Activated CD4-positive, alpha-beta T cell treated with anti-CD3 and anti-CD28 coated beads, Interleukin-2, amount 10 ng/mL, durations not matched to agents 24 days and 14 days (primary cell): ENCODE data around the gene MACROD2. TPM values are rescaled to one million over a fixed set of nuclear protein-coding genes. Genes with fewer than 3 reads are reported as not detected.
"Not testable (repeated sequence)": the region's sequence is repeated elsewhere in the genome, so short reads cannot be mapped to it uniquely, and the experiment has no call there.

Experiments
- DNase-seq: peaks from one replicate; pipeline ENCODE4 v3.0.0; 2022
- H3K27ac Mint-ChIP-seq: one replicate; pipeline ENCODE4 v1.8.0; 2022; ENCODE audit warnings: mild to moderate bottlenecking, mixed read lengths
- H3K27me3 Mint-ChIP-seq: one replicate; pipeline ENCODE4 v1.8.0; 2022; ENCODE audit warnings: mixed read lengths
- H3K36me3 Mint-ChIP-seq: one replicate; pipeline ENCODE4 v1.8.0; 2022; ENCODE audit warnings: low read depth, mild to moderate bottlenecking, mixed read lengths
- H3K4me1 Mint-ChIP-seq: one replicate; pipeline ENCODE4 v1.8.0; 2021; ENCODE audit warnings: mixed read lengths
- H3K4me3 Mint-ChIP-seq: one replicate; pipeline ENCODE4 v1.8.0; 2022; ENCODE audit warnings: mild to moderate bottlenecking, moderate library complexity, mixed read lengths
- H3K9me3 Mint-ChIP-seq: one replicate; pipeline ENCODE4 v1.8.0; 2021; ENCODE audit warnings: mixed read lengths
- intact Hi-C: fragments of 100-400 bp; cut with micrococcal nuclease; formaldehyde crosslinking; loops from one replicate; pipeline ENCODE4 v1.15.1; 2023
- total RNA-seq: library from RNA; stranded (reverse); gene quantifications from 2 replicates; pipeline ENCODE4 v1.2.3, GENCODE V29; 2022

MACROD2 gene
- total RNA-seq, 1 donor from 2014 or later, result not detected

DNA sequence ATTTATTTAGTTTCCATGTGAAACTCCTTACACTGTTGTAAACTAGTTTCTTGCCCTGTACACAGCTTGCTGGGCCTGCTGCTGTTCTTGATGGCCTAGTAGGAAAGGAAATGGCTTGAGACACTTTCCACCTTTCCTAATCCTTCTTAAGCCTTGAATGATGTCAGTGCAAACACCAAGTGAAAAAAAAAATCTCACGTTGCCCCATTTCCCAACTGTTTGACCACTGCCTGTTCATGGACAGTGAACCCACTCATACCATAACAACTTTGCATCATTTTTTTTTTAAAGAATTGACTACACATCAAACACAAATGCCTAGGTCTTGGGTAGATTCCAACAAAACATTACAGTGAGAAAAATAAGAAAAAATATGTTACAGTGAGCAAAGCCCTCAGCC lies 995.7 kb downstream of the MACROD2 start:
- DNase-seq, result no peak
- Mint-ChIP-seq H3K4me1 (no peaks in the 10 kb centered on the region), H3K27me3 (no peaks in the 10 kb centered on the region), H3K4me3 (no peak overlapping the region), H3K9me3 (peaks cover 13% of the 10 kb centered on the region), H3K27ac (no peak overlapping the region), H3K36me3 (no peaks in the 10 kb centered on the region)
- intact Hi-C loops, result no loop called here

DNA sequence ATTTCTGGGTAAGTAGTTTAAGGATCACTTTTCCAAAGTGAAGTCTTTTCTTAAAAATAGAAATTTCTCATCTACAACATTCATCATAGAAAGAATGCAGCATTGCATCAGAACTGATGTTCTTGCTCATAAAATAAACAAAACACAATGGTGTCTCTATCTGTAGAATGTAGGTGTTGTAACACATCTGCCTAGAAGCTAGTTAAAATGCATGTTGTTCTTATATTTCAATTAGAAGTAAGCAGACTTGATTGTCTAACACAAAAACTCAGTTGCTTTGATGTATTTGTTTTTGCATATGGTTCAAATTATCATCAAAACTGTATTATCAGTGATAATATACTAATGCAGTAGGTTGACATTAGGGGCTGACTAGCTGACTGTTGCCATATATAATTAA lies 996.8 kb downstream of the MACROD2 start:
- H3K27me3 Mint-ChIP-seq, result no peaks in the 10 kb centered on the region
- no peak overlapping the region for H3K4me3 Mint-ChIP-seq
- no peak for DNase-seq
- H3K27ac Mint-ChIP-seq, result no peak overlapping the region
- no peaks in the 10 kb centered on the region for H3K36me3 Mint-ChIP-seq
- intact Hi-C loops, result no loop called here
- peaks cover 10% of the 10 kb centered on the region for H3K9me3 Mint-ChIP-seq
- H3K4me1 Mint-ChIP-seq, result no peaks in the 10 kb centered on the region

DNA sequence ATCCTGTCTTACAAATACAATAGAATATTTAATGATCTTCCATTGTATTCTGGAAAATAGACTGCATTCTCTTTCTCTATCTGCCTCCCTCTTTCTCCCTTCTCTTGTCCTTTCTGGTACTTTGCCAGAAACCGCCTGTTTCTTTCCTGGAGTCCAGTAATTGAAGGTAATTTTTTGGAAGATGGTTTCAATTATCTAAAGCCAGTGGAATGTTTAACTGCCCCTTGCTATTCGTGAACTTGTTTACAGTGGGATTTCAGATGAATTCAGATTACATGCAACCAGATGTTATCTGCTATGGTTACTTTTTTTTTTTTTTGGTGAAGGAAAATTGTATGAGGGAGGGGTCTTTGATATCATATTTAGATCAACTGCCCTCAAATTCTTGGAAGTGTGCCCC lies 997.6 kb downstream of the MACROD2 start:
- Mint-ChIP-seq H3K9me3 (peaks cover 10% of the 10 kb centered on the region), H3K27ac (no peak overlapping the region), H3K27me3 (no peaks in the 10 kb centered on the region), H3K4me3 (no peak overlapping the region), H3K36me3 (no peaks in the 10 kb centered on the region), H3K4me1 (no peaks in the 10 kb centered on the region)
- intact Hi-C loops, result no loop called here
- no peak for DNase-seq

DNA sequence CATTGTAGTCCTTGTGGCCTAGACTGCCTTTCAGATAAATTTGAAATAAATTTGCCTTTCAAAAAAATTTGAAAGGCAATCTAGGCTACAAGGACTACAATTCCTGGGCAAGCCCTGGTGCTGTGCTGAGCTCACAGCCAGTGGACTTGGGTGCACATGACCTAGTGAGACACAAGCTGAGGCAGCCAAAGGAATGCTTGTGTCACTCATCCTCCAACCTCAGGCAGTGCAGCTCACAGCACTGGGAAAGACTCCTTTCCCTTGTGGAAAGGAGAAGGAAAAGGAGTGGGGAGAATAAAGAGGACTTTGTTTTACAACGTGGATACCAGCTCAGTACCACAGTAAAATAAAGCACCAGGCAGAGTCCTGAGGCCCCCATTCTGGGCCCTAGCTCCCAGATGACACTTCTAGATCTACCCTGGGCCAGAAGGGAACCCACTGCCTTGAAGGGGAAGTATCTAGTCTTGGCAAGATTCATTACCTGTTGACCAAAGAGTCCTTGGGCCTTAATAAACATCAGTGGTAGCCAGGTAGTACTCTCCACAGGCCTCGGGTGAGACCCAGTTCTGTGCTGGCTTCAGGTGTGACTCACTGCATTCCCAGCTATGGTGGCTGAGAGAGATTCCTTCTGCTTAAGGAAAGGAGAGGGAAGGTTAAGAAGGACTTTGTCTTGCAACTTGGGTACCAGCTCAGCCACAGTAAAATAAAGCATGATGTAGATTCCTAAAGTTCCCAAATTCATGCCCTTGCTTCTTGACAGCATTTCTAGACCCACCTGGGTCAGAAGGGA lies 1001.8 kb downstream of the MACROD2 start:
- no peaks in the 10 kb centered on the region for H3K27me3 Mint-ChIP-seq
- H3K4me1 Mint-ChIP-seq, result no peaks in the 10 kb centered on the region
- no peak for DNase-seq
- H3K36me3 Mint-ChIP-seq, result no peaks in the 10 kb centered on the region
- intact Hi-C loops, result no loop called here
- H3K27ac Mint-ChIP-seq, result no peak overlapping the region
- no peak overlapping the region for H3K4me3 Mint-ChIP-seq
- no peaks in the 10 kb centered on the region for H3K9me3 Mint-ChIP-seq

DNA sequence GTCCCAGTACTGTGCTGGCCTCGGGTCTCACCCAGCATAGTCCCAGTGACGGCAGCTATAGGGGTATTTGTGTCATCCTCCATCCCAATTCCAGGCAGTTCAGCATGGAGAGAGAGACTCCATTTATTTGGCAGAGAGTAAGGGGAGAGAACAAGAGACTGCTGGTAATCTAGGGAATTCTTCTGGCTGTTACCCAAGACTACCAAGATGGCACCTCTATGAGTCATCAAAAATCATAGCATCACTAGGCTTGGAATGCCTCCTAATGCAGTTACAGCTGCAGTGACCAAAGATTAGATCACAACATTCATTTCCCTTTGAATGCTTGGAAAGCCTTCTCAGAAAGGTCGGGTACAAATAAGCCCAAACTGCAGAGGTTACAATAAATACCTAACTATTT lies 1002.5 kb downstream of the MACROD2 start:
- intact Hi-C loops, result no loop called here
- Mint-ChIP-seq H3K4me3 (no peak overlapping the region), H3K9me3 (no peaks in the 10 kb centered on the region), H3K4me1 (no peaks in the 10 kb centered on the region), H3K36me3 (no peaks in the 10 kb centered on the region), H3K27ac (no peak overlapping the region), H3K27me3 (no peaks in the 10 kb centered on the region)
- DNase-seq, result no peak

DNA sequence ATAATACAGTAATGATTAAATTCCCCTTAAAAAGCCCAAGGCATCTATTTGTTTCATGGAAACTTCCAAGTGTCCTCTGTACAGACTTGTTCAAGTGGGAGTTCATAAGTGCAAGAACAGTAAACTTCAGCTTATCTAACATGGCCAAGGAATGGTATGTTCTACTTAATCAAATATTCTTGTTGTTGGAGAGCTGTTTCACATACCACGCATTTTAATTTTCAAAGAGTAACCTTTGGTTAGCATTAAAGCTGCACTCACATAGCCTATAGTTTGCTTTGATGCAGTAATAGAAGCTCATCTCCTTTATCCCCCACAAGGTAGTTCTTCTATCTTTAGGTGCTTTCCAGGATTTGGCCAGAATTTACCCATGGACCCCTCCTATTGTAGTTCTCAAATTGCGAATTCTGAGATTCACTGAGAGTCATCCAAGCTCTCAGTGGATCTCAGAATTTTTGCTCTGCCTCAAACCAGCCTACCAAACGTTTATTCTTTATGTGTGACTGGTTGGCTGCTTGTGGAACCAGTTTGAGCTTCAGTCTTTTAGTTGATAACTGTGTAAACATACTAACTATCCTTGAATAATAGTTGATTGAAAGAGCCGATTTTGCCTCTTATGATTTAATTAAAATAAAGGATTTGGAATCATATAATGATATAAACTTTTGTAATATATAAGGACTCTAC lies 1010.1 kb downstream of the MACROD2 start:
- no peaks in the 10 kb centered on the region for H3K27me3 Mint-ChIP-seq
- no peaks in the 10 kb centered on the region for H3K36me3 Mint-ChIP-seq
- no peak overlapping the region for H3K27ac Mint-ChIP-seq
- intact Hi-C loops, result no loop called here
- DNase-seq, result no peak
- no peak overlapping the region for H3K4me3 Mint-ChIP-seq
- H3K9me3 Mint-ChIP-seq, result no peaks in the 10 kb centered on the region
- no peaks in the 10 kb centered on the region for H3K4me1 Mint-ChIP-seq

DNA sequence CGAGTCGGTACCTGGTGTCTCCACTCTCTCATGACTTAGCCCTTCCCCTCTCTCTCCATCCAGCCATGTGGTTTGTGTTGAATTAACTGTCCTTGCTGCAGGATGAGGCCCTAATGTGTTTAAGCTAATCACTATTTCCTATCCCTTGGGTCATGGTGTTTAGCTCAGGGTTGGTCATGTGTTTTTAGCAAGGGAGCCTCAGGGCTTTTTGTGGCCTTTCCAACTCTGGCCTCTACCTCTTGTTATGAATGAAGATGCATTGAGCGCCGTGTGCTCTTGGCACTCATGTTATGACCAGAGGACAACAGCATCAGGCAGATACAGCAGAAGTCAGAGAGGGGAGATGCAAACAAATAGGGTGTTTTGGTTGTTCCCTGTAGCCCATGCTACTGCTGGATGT lies 1016.3 kb downstream of the MACROD2 start:
- H3K4me1 Mint-ChIP-seq, result no peaks in the 10 kb centered on the region
- H3K27me3 Mint-ChIP-seq, result no peaks in the 10 kb centered on the region
- no peak overlapping the region for H3K4me3 Mint-ChIP-seq
- no peak overlapping the region for H3K27ac Mint-ChIP-seq
- intact Hi-C loops, result no loop called here
- DNase-seq, result no peak
- peaks cover 3% of the 10 kb centered on the region for H3K9me3 Mint-ChIP-seq
- no peaks in the 10 kb centered on the region for H3K36me3 Mint-ChIP-seq

DNA sequence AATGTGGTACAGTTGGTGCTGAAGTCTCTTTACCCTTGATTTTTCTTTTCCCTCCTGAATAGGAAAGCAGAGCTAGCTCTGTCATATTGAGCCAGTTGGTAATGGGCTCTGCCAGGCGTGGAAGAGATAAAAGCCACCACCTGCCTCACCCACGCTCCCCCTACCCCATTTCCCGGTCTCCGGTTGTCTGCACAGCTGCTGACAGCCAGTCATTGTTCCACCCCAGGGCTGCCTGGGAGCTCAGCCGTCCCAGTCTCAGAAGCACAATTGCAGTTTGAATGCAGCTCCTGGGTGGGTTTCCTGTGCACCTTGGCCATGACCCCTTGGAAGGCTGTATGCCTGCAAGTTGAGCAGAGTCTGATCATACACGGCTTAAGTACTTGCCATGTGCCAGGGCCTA lies 1017.2 kb downstream of the MACROD2 start:
- no peaks in the 10 kb centered on the region for H3K4me1 Mint-ChIP-seq
- H3K9me3 Mint-ChIP-seq, result peaks cover 6% of the 10 kb centered on the region
- intact Hi-C loops, result no loop called here

DNA sequence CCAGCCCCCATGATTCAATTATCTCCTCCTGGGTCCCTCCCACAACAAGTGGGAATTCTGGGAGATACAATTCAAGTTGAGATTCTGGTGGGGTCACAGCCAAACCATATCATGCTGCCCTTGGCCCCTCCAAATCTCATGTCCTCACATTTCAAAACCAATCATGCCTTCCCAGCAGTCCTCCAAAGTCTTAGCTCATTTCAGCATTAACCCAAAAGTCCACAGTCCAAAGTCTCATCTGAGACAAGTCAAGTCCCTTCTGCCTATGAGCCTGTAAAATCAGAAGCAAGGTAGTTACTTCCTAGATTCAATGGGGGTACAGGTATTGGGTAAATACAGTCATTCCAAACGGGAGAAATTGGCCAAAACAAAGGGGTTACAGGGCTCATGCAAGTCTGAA lies 1021.6 kb downstream of the MACROD2 start:
- not testable (repeated sequence) for DNase-seq, H3K27me3 Mint-ChIP-seq, H3K36me3 Mint-ChIP-seq

More for the DNA sequence above, 1017.2 kb downstream of the MACROD2 start:
- no peak for DNase-seq
- Mint-ChIP-seq H3K27ac (no peak overlapping the region), H3K36me3 (no peaks in the 10 kb centered on the region), H3K4me3 (no peak overlapping the region), H3K27me3 (no peaks in the 10 kb centered on the region)

DNA sequence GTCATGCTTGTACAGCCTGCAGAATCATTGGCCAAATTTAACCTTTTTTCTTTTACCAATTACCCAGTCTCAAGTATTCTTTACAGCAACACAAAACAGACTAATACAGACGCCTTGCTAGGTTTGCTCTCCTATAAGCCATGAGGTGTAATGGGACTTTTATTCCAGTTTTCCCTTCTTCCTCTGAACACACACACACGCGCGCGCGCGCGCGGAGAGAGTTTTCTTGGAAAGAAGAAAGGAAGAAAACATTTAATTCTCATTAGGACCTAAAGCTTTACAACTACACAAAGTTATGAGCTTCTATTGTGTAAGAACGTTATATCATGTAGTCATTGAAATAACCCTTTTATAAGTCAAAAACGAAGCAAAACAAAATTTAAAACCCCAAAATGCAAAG lies 1023.6 kb downstream of the MACROD2 start:
- intact Hi-C loops, result no loop called here
- H3K27ac Mint-ChIP-seq, result no peak overlapping the region
- peaks cover 10% of the 10 kb centered on the region for H3K9me3 Mint-ChIP-seq

More for the DNA sequence above, 1021.6 kb downstream of the MACROD2 start:
- H3K4me1 Mint-ChIP-seq, H3K9me3 Mint-ChIP-seq, intact Hi-C loops, H3K4me3 Mint-ChIP-seq, H3K27ac Mint-ChIP-seq: not testable (repeated sequence)

DNA sequence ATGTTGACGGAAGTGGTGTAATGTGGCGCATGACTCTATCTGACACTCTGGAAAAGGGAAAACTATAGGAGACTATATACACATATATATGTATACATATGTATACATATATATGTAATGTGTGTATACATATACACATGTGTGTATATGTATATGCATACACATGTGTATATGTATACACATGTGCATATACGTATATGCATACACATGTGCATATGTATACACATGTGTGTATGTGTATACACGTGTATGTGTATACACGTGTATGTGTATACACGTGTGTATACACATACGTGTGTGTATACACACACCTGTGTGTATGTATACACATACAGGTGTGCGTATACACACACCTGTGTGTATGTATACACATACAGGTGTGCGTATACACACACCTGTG lies 1025.5 kb downstream of the MACROD2 start:
- H3K4me3 Mint-ChIP-seq, result no peak overlapping the region
- H3K4me1 Mint-ChIP-seq, result no peaks in the 10 kb centered on the region
- peaks cover 10% of the 10 kb centered on the region for H3K9me3 Mint-ChIP-seq
- intact Hi-C loops, result no loop called here
- H3K36me3 Mint-ChIP-seq, result no peaks in the 10 kb centered on the region
- no peak for DNase-seq
- no peak overlapping the region for H3K27ac Mint-ChIP-seq
- no peaks in the 10 kb centered on the region for H3K27me3 Mint-ChIP-seq

More for the DNA sequence above, 1023.6 kb downstream of the MACROD2 start:
- Mint-ChIP-seq H3K36me3 (no peaks in the 10 kb centered on the region), H3K27me3 (no peaks in the 10 kb centered on the region), H3K4me3 (no peak overlapping the region), H3K4me1 (no peaks in the 10 kb centered on the region)
- no peak for DNase-seq

DNA sequence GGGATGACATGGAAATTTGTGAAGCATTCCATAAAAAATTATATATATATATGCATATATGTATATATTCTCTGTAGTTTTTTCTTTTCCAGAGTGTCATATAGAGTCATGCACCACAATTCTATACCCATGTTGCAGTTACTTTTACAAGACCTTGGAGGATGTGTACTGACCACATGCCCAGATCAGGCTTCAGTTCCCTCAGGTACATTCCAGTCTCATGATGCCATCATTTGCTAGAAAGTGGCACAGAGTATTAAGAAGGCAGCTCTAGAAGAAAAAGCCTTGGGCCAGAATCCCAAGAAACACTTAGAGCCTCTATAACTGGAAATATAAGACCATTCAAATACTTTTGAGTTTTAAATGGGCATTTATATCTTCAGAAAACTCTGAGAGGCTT lies 1027.6 kb downstream of the MACROD2 start:
- Mint-ChIP-seq H3K4me1 (no peaks in the 10 kb centered on the region), H3K27me3 (no peaks in the 10 kb centered on the region), H3K4me3 (no peak overlapping the region), H3K36me3 (no peaks in the 10 kb centered on the region), H3K9me3 (peaks cover 3% of the 10 kb centered on the region), H3K27ac (no peak overlapping the region)
- DNase-seq, result no peak
- intact Hi-C loops, result no loop called here

DNA sequence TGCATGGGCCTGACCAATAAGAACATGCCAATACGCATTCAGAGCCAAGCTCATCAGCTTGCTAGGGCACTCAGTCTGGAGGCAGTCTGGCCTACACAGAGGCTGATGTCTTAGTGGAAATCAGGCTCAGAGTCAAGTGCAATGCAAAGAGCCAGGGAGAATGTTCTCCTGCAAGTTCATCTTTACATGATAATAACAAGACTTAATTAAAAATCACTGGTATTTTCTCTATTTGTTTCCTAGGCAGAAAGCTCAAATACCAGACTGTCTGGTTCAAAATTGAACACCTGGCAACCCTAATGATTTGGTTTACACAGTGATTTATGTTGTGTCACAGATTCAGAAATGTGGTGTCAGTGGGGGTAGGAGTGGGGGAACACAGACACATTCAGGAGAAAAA lies 1031.4 kb downstream of the MACROD2 start:
- no peak overlapping the region for H3K4me3 Mint-ChIP-seq
- H3K27ac Mint-ChIP-seq, result no peak overlapping the region
- intact Hi-C loops, result no loop called here
- H3K36me3 Mint-ChIP-seq, result no peaks in the 10 kb centered on the region
- no peaks in the 10 kb centered on the region for H3K27me3 Mint-ChIP-seq
- DNase-seq, result no peak
- no peaks in the 10 kb centered on the region for H3K4me1 Mint-ChIP-seq
- H3K9me3 Mint-ChIP-seq, result peaks cover 3% of the 10 kb centered on the region

DNA sequence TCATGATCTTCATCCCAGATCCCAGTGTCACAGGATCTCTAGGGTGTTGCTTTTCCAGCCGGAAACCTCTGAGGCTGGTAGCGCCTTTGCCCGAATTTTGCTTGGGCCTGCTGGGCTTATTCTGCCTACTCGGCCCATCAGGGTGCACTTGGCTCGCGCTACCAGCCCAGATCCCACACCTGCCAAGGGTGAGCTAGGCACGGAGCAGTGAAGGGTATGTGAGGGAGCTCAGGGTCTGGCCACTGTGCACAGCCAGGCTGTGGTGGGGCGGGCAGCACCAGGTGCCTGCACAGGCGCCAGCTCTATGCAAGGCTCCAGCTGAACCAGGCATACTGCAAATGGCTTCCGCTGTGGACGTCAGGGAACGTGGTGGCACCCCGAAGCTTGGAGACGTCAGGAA lies 1035.5 kb downstream of the MACROD2 start:
- no peaks in the 10 kb centered on the region for H3K4me1 Mint-ChIP-seq

More for the DNA sequence above, 1035.5 kb downstream of the MACROD2 start:
- H3K36me3 Mint-ChIP-seq, result no peaks in the 10 kb centered on the region
- no peak for DNase-seq
- H3K9me3 Mint-ChIP-seq, result peaks cover 3% of the 10 kb centered on the region
- intact Hi-C loops, result no loop called here
- no peaks in the 10 kb centered on the region for H3K27me3 Mint-ChIP-seq
- no peak overlapping the region for H3K27ac Mint-ChIP-seq
- H3K4me3 Mint-ChIP-seq, result no peak overlapping the region
